Prostate gland (tissue), 2 donors: ENCODE results near the gene PIM3.

ENCODE experiments used
- CTCF ChIP-seq, 4 experiments: fragments of 200-600 bp in 2 of 4; fragments of 450-650 bp in 2 of 4; sonication (generic) in 2 of 4; IDR thresholded peaks; 1 replicate in 3 of 4; 2 replicates in 1 of 4; pipeline ENCODE4 v1.5.1; 2016 to 2019; ENCODE audit warnings: antibody characterized with exemption in 4 of 4, mild to moderate bottlenecking in 2 of 4, moderate library complexity in 2 of 4
- POLR2A ChIP-seq: fragments of 450-650 bp; IDR thresholded peaks from one replicate; pipeline ENCODE4 v1.6.1; 2016; ENCODE audit warnings: antibody characterized with exemption, mild to moderate bottlenecking
- POLR2AphosphoS5 ChIP-seq: sonication (generic); formaldehyde crosslinking; IDR thresholded peaks from one replicate; pipeline ENCODE4 v1.6.1; 2017; ENCODE audit warnings: antibody characterized with exemption

- TF ChIP-seq CTCF (IDR thresholded peaks at IDR 0.05) = no peak
- peak; percentile 17 for TF ChIP-seq POLR2A
- TF ChIP-seq POLR2AphosphoS5 = no peak
Observed at GRCh38 chr22:49950396-49950994, 10.1 kb upstream of the PIM3 start.
